SK-N-MC (cell line): ENCODE measurements around the gene HOXA3.

Experiments used
- DNase-seq: peaks from one replicate; pipeline ENCODE4 v3.0.0-alpha.2; 2011; ENCODE audit warnings: low read depth, low spot score
- H3K27ac ChIP-seq: fragments of 200-600 bp; sonication (generic); 2 replicates; pipeline ENCODE4 v1.5.1; 2016; ENCODE audit warnings: mixed run types
- H3K36me3 ChIP-seq: fragments of 200-600 bp; sonication (generic); 2 replicates; pipeline ENCODE4 v1.6.1; 2017; ENCODE audit warnings: antibody characterized with exemption, low read length, mixed read lengths; ENCODE audit not compliant: insufficient read depth
- H3K4me3 ChIP-seq: fragments of 200-600 bp; sonication (generic); 2 replicates; pipeline ENCODE4 v1.5.1; 2016
- H3K9ac ChIP-seq: fragments of 200-600 bp; sonication (generic); 2 replicates; pipeline ENCODE4 v1.8.0; 2017; ENCODE audit warnings: mixed run types, mixed read lengths; ENCODE audit not compliant: insufficient read length
- H3K9me3 ChIP-seq: fragments of 200-600 bp; sonication (generic); 2 replicates; pipeline ENCODE4 v1.6.1; 2017; ENCODE audit warnings: low read depth, mild to moderate bottlenecking, antibody characterized with exemption, low read length, moderate library complexity, mixed read lengths
- EZH2 ChIP-seq: fragments of 200-600 bp; sonication (generic); IDR thresholded peaks from one replicate; pipeline ENCODE4 v1.6.1; 2017; ENCODE audit warnings: antibody characterized with exemption
- FOXP2 ChIP-seq: optimal IDR thresholded peaks from 2 replicates; pipeline ENCODE3; 2011; ENCODE audit warnings: mild to moderate bottlenecking, moderate library complexity; ENCODE audit not compliant: insufficient read depth; ENCODE audit errors: extremely low read length, control extremely low read depth
- POLR2AphosphoS5 ChIP-seq: IDR thresholded peaks from 2 replicates; pipeline ENCODE4 v1.6.1; 2012; ENCODE audit warnings: mild to moderate bottlenecking, low read depth, low read length, borderline replicate concordance

HOXA3 gene

GRCh38 chr7:27154901-27155815 lies 2.8 kb upstream of the HOXA3 start:
- no peak for TF ChIP-seq EZH2
- TF ChIP-seq FOXP2 = no peak
- no peak for TF ChIP-seq POLR2AphosphoS5

GRCh38 chr7:27154369-27154768 lies 2.0 kb upstream of the HOXA3 start:
- no peak overlapping the region for H3K9ac ChIP-seq
- H3K27ac ChIP-seq = no peak overlapping the region
- H3K36me3 ChIP-seq = no peaks in the 10 kb centered on the region
- no peaks in the 10 kb centered on the region for H3K9me3 ChIP-seq
- no peak for DNase-seq
- no peak for TF ChIP-seq POLR2AphosphoS5
- no peak overlapping the region for H3K4me3 ChIP-seq

More at GRCh38 chr7:27154901-27155815, 2.8 kb upstream of the HOXA3 start:
- Histone ChIP-seq H3K9ac (no peak overlapping the region), H3K4me3 (peak overlapping the region; percentile 86), H3K36me3 (no peaks in the 10 kb centered on the region), H3K9me3 (no peaks in the 10 kb centered on the region), H3K27ac (no peak overlapping the region)
- no peak for DNase-seq

GRCh38 chr7:27153526-27153925 lies 1.1 kb upstream of the HOXA3 start:
- DNase-seq = no peak
- no peak for TF ChIP-seq POLR2AphosphoS5
- no peak for TF ChIP-seq EZH2
- TF ChIP-seq FOXP2 = no peak
- H3K9me3 ChIP-seq = no peaks in the 10 kb centered on the region
- H3K27ac ChIP-seq = no peak overlapping the region
- no peak overlapping the region for H3K9ac ChIP-seq
- H3K4me3 ChIP-seq = no peak overlapping the region
- no peaks in the 10 kb centered on the region for H3K36me3 ChIP-seq

- Histone ChIP-seq H3K27ac (no peak overlapping the region), H3K36me3 (no peaks in the 10 kb centered on the region), H3K4me3 (peak overlapping the region; percentile 67; the same call in 1 of the 2 replicates), H3K9ac (no peak overlapping the region), H3K9me3 (no peaks in the 10 kb centered on the region)
- no peak for DNase-seq
- TF ChIP-seq POLR2AphosphoS5 (no peak), FOXP2 (no peak), EZH2 (no peak)
Observed at GRCh38 chr7:27152816-27153442, 546 bp upstream of the HOXA3 start.

- no peak for DNase-seq
- H3K36me3 ChIP-seq = no peaks in the 10 kb centered on the region
- no peak overlapping the region for H3K27ac ChIP-seq
- TF ChIP-seq POLR2AphosphoS5 = no peak
- peak; percentile 55 for TF ChIP-seq EZH2
- TF ChIP-seq FOXP2 = no peak
- H3K4me3 ChIP-seq = peak overlapping the region; percentile 69
- no peaks in the 10 kb centered on the region for H3K9me3 ChIP-seq
- H3K9ac ChIP-seq = no peak overlapping the region
Observed at GRCh38 chr7:27151341-27151930, 947 bp downstream of the HOXA3 start.

GRCh38 chr7:27150568-27151340 lies 1.6 kb downstream of the HOXA3 start:
- Histone ChIP-seq H3K27ac (no peak overlapping the region), H3K4me3 (peak overlapping the region; percentile 69), H3K9me3 (no peaks in the 10 kb centered on the region), H3K36me3 (no peaks in the 10 kb centered on the region), H3K9ac (no peak overlapping the region)
- TF ChIP-seq FOXP2 = no peak
- no peak for TF ChIP-seq POLR2AphosphoS5
- TF ChIP-seq EZH2 = no peak
- DNase-seq = no peak

GRCh38 chr7:27149842-27150567 lies 2.4 kb downstream of the HOXA3 start:
- no peak overlapping the region for H3K9ac ChIP-seq

More at GRCh38 chr7:27149842-27150567, 2.4 kb downstream of the HOXA3 start:
- Histone ChIP-seq H3K4me3 (no peak overlapping the region), H3K36me3 (no peaks in the 10 kb centered on the region), H3K27ac (no peak overlapping the region), H3K9me3 (no peaks in the 10 kb centered on the region)
- TF ChIP-seq FOXP2 (no peak), EZH2 (no peak), POLR2AphosphoS5 (no peak)
- no peak for DNase-seq
